Liver (tissue), 9 donors: ENCODE results near the gene GFRA1. TPM values are rescaled to one million over a fixed set of nuclear protein-coding genes. Genes with fewer than 3 reads are reported as not detected.

Experiments
- DNase-seq: peaks from one replicate; pipeline ENCODE4 v3.0.0-alpha.2; 2017; ENCODE audit warnings: low spot score
- H3K27ac ChIP-seq, 2 donors: one replicate each; pipeline ENCODE4 v1.7.0; 2013; ENCODE audit warnings: inconsistent platforms in 2 of 2, low read length in 2 of 2, control low read depth in 1 of 2, low read depth in 1 of 2, mild to moderate bottlenecking in 1 of 2
- H3K27me3 ChIP-seq, 4 donors: one replicate each; pipeline versions ENCODE4 v1.6.1 to v1.7.0; 2013; ENCODE audit warnings: low read length in 3 of 4, inconsistent platforms in 1 of 4, mild to moderate bottlenecking in 1 of 4, moderate library complexity in 1 of 4; ENCODE audit not compliant: control insufficient read depth in 4 of 4, insufficient read depth in 4 of 4
- H3K36me3 ChIP-seq, 4 donors: one replicate each; pipeline versions ENCODE4 v1.6.1 to v1.7.0; 2013; ENCODE audit warnings: low read length in 3 of 4, mild to moderate bottlenecking in 3 of 4, low read depth in 1 of 4, moderate library complexity in 1 of 4; ENCODE audit not compliant: control insufficient read depth in 4 of 4, insufficient read depth in 3 of 4
- H3K4me1 ChIP-seq, 4 donors: one replicate each; pipeline versions ENCODE4 v1.6.1 to v1.7.0; 2013; ENCODE audit warnings: low read length in 3 of 4, mild to moderate bottlenecking in 3 of 4, moderate library complexity in 1 of 4; ENCODE audit not compliant: control insufficient read depth in 4 of 4, insufficient read depth in 4 of 4
- H3K4me3 ChIP-seq, 3 donors: one replicate each; pipeline versions ENCODE4 v1.6.1 to v1.7.0; 2013; ENCODE audit warnings: low read length in 3 of 3, control low read depth in 1 of 3, low read depth in 1 of 3, mild to moderate bottlenecking in 1 of 3
- H3K9ac ChIP-seq, 2 donors: one replicate each; pipeline ENCODE4 v1.7.0; 2013; ENCODE audit warnings: low read length in 2 of 2, mild to moderate bottlenecking in 2 of 2, moderate library complexity in 2 of 2, control low read depth in 1 of 2, low read depth in 1 of 2
- H3K9me3 ChIP-seq, 4 donors: one replicate each; pipeline versions ENCODE4 v1.6.1 to v1.7.0; 2013; ENCODE audit warnings: low read length in 3 of 4; ENCODE audit not compliant: control insufficient read depth in 4 of 4
- FOXA1 ChIP-seq: IDR thresholded peaks from 2 replicates; pipeline ENCODE4 v1.6.1; 2016; ENCODE audit warnings: antibody characterized with exemption
- HNF4G ChIP-seq: IDR thresholded peaks from 2 replicates; pipeline ENCODE4 v1.6.1; 2016; ENCODE audit warnings: antibody characterized with exemption
- REST ChIP-seq: IDR thresholded peaks from 2 replicates; pipeline ENCODE4 v1.6.1; 2016; ENCODE audit warnings: antibody characterized with exemption, mild to moderate bottlenecking
- YY1 ChIP-seq: IDR thresholded peaks from 2 replicates; pipeline ENCODE4 v1.6.1; 2016; ENCODE audit warnings: antibody characterized with exemption, mild to moderate bottlenecking
- ZBTB33 ChIP-seq: IDR thresholded peaks from 2 replicates; pipeline ENCODE4 v1.6.1; 2016; ENCODE audit warnings: antibody characterized with exemption
- WGBS: extraction: QIAGEN DNeasy Blood & Tissue Kit; methylation state at CpG from one replicate; pipeline ENCODE4 v1.1.7; 2013; 5-methylcytosine and 5-hydroxymethylcytosine counted together
- polyA plus RNA-seq, 2 donors: library from polyadenylated mRNA; stranded (reverse) in 1 of 2; unstranded in 1 of 2; fragments of 200-250 nt in 1 of 2; fragments of >200 nt in 1 of 2; fragmentation: Nextera tagmentation in 1 of 2; extraction: Ambion mirVana in 1 of 2; gene quantifications; one replicate each; pipeline versions ENCODE4 v1.2.1 to v1.2.3, GENCODE V29; 2013 to 2015
- total RNA-seq, 2 donors: library from RNA; depleted of rRNA; stranded (reverse); fragments of >200 nt; gene quantifications; one replicate each; pipeline ENCODE4 v1.2.3, GENCODE V29; 2014
- TF ChIP-seq, protein P1 (sequence below): IDR thresholded peaks from 2 replicates; pipeline ENCODE4 v1.6.1; 2016; ENCODE audit warnings: antibody characterized with exemption
- donor health status: healthy.
- donor health status: healthy.
- donor health status: healthy.
- donor health status: healthy.
- donor health status: healthy.

Gene GFRA1
- total and polyA plus RNA-seq, 4 donors: 14.2 to 53.6 (median 17.8) TPM

DNA sequence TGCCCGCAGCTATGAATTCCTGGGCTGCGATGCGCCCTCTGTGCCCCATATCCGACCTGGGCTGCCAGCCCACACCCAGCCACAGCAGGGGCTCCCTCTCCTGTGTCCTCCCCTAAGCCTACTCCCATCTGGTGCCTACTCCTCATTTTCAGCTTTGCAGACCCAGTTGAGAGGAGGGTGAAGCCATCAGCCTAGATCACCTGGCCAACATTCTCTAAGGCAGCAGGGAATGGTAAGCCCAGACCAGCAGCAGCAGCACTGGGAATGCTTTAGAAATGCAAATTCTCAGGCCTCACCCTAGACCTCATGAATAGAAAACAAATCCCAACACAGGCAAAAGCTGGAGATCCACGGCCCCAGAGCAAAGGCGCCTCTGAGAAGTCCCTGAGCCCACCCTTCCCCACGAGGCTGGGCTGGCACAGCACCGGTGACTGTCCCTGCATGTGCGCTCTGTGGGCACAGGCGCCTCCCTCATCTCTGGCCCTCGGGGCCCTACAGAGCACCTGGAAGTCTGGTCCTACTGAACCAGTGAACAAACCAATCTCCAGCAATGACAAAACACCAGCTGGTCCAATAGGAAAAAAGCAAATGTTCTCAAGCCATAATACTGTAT is 161.4 kb downstream of the GFRA1 start (continued):
- TF ChIP-seq HNF4G (no peak), ZBTB33 (no peak), YY1 (no peak)
- TF ChIP-seq, protein P1, sequence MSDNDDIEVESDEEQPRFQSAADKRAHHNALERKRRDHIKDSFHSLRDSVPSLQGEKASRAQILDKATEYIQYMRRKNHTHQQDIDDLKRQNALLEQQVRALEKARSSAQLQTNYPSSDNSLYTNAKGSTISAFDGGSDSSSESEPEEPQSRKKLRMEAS: no peak

- DNase-seq: no peak
- TF ChIP-seq, protein P1: no peak
- TF ChIP-seq REST (no peak), ZBTB33 (no peak), FOXA1 (no peak)
- WGBS: 89% methylated on average over 4 of the region's 4 CpGs
Observed at GRCh38 chr10:116110736-116111135, 162.3 kb downstream of the GFRA1 start.

DNA sequence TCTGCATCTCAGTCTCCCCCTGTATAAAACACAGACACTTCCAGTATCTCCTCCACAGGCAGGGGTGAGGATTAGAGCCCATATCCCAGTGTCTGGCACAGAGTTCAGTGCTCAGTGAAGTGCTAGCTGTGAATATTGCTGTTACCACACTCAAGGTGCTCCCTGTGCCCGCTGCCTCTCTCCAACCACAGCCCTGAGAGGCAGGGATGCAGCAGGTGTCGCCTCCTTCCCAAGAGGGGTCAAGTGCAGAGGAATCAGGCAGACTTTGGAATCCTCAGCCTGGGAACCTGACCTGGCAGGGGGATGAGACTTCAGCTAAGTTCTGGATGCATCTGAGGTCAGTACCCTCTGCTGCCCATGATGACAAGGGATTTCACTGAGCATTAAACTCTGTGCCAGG is 163.1 kb downstream of the GFRA1 start:
- DNase-seq: no peak
- H3K27ac ChIP-seq: no peak overlapping the region
- no peak overlapping the region for H3K4me3 ChIP-seq
- no peaks in the 10 kb centered on the region for H3K9me3 ChIP-seq
- TF ChIP-seq REST: no peak
- H3K9ac ChIP-seq: no peak overlapping the region
- no peaks in the 10 kb centered on the region for H3K36me3 ChIP-seq
- no peaks in the 10 kb centered on the region for H3K27me3 ChIP-seq
- H3K4me1 ChIP-seq: peaks cover 0 to 18% (median 8%) of the 10 kb centered on the region in 4 donors
- 88% methylated on average over 2 of the region's 2 CpGs for WGBS

More at GRCh38 chr10:116110736-116111135, 162.3 kb downstream of the GFRA1 start:
- no peaks in the 10 kb centered on the region for H3K9me3 ChIP-seq
- no peak overlapping the region for H3K27ac ChIP-seq
- H3K27me3 ChIP-seq: no peaks in the 10 kb centered on the region
- no peaks in the 10 kb centered on the region for H3K36me3 ChIP-seq
- peaks cover 0 to 18% (median 8%) of the 10 kb centered on the region in 4 donors for H3K4me1 ChIP-seq
- no peak overlapping the region for H3K9ac ChIP-seq
- no peak overlapping the region for H3K4me3 ChIP-seq
